HG03571 (cell line): ENCODE measurements around the gene MOB3A.

Source experiments
- ATAC-seq: cut with Tn5 transposase; IDR thresholded peaks from one replicate; pipeline ENCODE4 v1.9.1; 2021; ENCODE audit not compliant: unreplicated experiment

MOB3A gene

DNA sequence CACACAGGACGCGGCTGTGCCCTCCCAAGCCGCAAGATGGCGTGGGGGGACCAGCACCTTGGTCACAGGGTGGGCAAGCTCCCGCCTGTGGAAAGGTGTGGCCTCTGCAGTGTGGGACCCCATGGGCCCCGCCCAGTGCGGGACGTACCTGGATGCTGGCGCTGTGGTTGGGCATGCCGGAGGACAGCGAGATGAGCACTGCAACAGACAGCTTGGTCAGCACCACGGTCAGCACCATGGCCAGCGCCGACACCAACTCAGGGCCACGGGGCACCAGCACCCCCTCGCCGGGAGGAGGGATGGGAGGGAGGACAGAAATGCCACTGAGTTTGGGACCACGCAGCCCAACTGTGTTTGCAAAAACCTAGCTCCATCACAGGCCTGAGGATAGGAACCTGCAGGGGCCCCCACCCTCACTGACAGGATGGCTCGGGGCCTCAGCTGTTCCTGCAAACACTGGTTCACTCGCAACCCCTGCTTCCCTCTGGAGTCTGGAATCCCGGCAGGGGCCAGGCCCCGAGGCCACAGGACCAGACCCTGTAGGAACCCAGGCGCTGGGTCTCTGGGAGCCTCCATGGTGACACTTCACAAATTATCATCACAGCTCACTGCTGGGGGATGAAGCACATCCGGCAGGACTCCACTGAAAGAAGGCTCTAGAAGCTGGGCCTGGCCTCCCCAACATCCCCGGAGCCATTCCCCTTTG lies 27.7 kb upstream of the MOB3A start:
- ATAC-seq = no peak

DNA sequence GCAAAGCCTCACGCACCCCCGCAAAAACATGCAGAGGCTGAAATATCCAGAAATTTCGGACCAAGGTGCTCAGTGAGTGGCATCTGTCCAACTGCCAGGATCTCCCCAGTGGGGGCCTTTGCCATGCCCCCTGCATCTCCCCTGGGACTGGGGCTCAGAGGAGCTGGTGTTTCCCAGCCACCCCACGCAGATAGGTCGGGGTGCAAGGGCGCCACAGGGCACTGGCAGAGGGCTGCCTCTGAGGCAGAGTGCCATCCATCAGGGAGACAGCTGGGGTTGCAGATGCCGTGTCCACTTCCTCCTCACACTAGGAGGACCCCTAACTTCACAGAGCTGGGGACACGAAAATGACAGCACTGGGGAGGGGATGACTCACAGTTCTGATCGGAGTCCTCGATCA lies 26.9 kb upstream of the MOB3A start:
- no peak for ATAC-seq

DNA sequence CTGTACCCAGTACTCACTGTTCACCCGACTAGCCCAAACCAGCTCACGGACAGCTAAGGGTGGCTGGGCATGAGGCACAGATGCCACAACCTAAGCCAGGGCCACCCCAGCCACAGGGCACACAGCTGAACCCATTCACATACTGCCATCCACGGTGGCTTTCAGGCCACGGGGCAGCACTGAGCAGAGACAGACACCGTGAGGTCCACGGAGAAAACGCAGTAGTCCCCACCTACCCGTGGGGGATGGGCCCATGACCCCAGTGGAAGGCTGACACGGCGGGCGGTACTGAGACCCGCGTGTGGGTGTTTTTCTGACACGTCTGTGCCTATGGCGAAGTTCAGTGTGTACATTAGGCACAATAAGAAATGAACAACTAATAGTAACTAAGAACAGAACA lies 26.1 kb upstream of the MOB3A start:
- no peak for ATAC-seq

DNA sequence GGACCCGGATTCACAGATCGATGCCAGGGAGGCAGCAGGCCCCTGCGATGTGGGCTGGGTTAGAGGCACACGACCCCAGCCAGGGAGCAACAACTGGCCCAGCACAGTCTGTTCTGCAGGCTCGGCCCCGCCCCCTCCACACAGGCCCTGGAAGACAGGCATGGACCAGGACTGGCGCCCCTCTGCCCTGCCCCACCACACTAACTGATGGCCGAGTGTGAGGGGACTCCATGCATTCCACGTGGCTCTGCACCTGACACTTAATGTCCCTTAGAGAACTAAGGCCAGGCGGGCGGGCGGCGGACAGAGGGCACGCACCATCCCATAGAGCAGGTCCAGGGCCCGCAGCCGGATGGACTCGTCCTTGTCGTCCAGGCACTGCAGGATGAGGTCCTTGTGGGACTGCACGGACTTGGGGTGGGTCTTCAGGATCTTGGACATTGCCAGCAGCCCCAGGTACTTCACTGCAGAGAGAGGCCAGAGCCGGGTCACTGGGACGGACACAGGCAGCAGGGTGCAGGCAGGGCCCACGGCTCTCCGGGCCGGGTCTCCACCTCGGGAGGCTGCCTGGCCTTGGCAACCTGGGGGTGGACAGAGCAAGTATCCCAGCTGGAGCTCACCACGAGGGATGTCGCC lies 25.4 kb upstream of the MOB3A start:
- ATAC-seq = no peak

DNA sequence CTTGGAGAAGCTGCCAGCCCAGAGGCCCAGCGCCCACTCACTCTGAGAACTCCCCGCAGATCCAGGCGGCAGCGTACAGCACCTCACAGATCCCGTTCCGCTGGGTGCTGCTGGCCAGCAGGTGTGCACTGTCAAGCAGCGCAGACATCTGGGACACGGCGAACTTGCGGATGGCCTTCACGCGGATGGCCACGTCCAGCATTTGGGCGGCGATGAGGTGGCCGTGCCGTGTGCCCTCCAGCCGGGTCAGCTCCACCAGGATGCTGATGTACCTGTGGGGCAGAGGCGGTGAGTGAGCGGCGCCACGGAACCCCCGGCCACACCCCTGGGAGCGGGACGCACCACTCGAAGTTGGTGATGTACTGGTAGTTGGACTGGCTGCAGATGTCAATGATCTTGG lies 24.7 kb upstream of the MOB3A start:
- no peak for ATAC-seq

DNA sequence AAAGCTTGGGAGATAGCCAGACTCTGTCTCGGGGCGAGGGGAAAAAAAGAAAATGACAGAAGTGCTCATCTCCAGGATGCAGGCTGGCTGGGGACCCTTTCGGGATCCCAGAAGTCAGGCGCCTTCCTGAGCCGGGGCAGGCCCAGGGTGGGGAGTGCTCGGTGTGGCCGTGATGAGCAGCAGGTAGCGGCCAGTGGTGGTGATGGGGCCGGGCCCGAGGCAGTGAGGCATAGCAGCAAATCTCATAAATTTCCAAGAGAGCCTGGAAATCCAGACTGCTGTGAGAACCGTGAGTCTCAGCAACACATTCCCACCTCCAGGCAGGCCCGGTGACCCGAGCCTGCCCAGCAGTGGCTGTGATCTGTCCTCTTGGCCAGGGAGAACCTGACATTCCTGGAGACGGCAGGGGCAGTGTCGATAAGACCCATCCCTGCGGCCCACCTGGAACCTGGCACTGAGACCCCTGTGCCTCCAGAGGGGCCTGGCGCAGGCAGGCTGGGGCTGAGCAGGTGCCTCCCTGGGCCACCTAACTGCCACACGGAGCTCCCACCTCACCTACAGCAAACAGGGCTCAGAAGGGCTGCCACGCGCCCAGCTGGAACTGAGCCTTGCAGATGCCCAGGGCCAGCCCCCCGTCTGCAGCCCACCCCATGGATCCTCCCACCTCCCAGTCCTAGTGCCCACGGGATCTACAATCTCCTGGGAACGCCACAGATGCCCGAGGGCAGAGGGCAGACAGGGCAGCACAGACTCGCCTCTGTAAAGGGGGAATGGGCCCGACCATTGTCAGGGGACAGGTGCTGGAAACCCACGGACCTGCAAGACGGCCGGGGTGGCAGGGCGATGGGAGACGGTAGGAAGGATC lies 24.0 kb upstream of the MOB3A start:
- no peak for ATAC-seq

DNA sequence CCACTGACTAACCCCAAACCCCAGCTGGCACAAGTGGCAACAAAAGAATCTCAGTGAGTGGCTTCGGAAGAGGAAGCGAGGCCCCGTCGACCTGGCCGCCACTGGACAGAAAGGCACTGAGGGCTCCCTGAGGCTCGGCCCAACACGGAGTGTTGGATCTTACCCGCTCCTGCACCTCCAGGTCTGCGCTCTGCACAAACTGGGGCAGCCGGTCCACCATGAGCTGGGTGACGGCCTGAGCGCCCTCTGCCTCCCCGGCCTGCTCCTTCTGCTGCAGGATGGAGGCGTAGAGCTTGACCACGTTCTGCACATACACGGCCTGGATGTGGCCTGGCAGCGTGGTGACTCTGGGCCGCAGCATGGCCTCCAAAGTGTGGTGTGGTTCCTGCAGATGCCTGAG lies 22.3 kb upstream of the MOB3A start:
- no peak for ATAC-seq

DNA sequence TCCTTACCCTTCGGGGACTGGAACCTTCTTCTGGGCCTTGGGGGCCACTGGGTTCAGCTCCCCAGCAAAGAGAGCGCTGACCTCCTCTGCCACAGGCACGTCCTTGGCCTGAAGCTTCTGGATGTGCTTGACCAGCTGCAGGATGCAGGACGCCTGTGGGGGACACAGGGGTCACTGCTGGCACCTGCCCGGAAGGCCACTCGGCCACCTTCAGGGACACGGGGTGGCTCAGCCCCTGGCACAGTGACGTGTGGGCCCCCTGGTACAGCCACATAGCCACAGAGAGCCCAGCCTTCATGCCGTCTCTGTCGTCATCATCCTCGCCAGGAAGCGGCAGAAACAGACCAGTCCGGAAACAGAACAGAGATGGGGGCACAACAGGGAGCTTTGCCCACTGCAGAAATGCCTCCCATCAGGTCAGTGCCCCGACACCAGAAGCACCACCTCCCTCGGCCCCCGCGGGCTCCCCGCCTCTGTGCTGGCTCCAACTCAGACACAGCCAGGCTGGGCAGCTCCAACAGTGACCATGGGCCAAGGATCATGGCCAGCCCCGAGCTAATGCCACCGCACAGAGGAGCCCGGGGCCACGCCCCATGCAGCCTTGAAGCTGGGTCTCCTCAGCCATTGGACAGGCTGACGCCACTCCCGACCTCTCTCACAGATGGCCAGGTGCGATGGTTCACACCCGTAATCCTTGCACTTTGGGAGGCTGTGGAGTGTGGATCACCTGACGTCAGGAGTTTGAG lies 21.3 kb upstream of the MOB3A start:
- ATAC-seq = no peak

DNA sequence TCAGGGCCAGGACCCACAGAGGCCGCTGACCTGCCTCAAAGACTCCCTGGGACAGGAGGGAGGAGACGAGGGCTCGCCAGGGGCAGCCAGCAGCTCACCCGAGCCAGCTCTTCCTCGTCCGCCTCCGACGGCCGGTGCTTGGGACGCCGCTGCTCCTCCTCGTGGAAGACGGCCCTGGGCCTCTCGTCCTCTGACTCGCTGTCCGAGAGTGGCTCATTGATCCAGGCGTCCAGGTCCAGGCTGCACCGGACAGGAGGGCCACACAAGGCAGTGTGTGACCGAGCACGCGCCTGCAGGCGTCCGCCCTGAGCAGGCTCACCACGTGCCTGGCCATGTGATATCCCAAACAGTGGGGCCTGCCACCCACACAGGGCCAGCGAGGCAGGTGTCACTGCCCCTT lies 20.4 kb upstream of the MOB3A start:
- no peak for ATAC-seq

DNA sequence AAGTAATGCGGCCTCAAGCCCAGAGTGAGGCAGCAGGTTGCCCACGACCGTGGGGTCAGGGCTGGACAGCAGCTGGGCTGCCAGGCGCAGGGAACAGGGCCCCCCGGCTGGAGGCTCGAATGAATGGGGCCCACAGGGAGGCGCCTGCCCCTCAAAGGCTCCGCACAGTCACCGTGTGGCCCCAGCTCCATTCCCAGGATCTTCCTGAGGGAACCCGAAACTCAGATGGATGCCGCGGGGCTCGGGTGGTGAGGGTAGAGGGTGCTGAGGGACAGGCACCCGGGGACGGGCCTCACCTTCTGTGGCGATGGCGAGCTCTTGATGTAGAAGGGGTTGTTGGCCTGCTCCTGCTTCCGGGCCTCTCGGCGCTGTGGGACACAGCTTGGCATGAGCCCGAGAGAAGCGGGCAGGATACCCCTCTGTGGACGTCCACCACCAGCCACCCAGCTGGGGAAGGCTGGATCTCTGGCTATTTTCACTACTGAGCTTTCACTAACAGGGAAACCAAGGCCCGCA lies 19.8 kb upstream of the MOB3A start:
- no peak for ATAC-seq

DNA sequence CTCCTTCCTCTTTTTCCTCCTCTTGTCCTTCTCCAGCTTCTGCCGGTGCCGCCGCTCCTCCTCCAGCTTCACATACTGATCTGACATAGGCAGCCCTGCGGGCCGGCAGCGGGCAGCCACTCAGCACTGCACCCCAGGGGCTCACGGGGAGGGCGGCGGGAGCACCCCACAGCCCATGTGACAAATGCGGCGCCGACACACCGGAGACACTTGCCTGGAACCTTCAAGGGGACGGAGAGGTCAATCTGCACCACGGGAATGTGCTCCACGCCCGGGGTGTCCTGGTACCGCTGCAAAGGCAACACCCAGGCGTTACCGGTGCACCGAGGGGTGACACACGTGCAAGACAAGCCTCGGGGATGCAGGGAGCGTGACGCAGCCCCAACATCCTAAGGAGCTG lies 19.2 kb upstream of the MOB3A start:
- ATAC-seq = no peak

DNA sequence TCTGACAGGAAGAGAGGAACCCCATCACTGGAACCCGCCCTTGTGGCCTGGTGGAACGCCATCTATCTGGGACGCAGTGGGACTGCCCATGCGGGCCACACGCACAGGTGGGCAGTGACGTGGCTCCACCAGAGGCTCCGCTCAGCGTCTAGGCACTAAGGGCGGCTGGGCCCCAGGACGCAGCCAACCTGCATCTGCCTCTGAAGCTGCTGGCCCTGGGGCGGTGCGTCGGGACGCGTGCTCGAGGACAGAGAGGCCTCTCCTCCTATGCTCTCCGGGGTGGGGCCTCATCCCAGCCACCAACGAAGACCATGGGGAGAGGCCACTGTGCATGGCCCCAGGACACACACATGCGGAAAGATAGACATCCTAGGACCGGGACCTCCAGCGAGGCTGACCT lies 18.7 kb upstream of the MOB3A start:
- ATAC-seq = no peak

DNA sequence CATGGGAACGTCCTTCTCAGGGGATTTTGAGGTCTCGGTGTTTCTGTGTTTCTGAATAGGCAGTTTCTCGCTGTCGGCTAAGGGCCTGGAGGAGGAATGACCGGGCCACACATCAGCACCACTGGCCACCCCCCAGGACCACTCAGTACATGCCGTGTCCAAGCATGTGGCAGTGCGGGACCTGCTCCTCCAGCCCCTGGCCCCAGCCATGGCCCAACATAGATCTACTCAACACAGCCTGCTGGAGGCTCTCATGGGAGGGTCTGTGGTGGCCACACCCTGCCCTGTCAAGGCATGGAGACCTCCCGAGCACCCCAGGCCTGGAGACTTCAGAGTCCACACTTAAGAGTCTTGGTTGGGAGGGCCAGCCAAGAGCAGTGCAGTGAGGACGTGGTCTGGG lies 18.1 kb upstream of the MOB3A start:
- no peak for ATAC-seq

DNA sequence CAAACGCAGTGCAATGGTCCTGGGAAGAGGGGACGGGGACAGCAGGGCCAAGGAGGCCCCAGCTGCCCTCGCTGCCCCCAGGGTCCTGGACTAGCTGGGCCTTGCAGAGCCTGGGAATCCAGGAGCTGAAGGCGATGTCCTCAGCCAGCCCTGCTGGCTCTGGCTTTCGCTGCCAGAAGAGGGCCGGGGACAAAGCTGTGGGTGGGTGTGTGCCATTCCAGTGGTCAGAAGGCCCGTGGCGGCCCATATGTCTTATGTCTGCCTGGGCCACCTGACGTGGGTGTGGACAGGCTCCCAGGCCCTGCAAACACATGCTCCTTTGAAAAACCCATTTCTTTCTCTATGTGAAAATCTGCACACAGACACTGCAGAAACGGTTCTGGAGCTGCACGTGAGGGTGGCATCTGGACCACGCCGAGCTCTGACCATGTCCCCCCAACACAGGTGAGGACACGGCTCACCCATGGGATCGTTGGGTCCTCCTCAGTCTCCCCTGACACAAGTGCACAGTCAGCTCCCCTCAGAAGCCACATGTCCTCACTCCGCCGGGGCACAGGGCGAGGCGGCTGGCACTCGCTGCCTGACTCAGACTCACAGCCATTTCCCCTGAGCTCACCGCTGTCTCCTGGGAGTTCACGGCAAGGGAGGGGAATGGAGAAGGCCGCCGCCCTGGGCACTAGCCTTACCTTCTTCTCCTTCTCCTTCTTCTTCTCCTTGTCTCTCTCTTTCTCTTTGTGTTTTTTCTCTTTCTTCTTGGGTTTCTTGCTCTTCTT lies 17.5 kb upstream of the MOB3A start:
- ATAC-seq = no peak

DNA sequence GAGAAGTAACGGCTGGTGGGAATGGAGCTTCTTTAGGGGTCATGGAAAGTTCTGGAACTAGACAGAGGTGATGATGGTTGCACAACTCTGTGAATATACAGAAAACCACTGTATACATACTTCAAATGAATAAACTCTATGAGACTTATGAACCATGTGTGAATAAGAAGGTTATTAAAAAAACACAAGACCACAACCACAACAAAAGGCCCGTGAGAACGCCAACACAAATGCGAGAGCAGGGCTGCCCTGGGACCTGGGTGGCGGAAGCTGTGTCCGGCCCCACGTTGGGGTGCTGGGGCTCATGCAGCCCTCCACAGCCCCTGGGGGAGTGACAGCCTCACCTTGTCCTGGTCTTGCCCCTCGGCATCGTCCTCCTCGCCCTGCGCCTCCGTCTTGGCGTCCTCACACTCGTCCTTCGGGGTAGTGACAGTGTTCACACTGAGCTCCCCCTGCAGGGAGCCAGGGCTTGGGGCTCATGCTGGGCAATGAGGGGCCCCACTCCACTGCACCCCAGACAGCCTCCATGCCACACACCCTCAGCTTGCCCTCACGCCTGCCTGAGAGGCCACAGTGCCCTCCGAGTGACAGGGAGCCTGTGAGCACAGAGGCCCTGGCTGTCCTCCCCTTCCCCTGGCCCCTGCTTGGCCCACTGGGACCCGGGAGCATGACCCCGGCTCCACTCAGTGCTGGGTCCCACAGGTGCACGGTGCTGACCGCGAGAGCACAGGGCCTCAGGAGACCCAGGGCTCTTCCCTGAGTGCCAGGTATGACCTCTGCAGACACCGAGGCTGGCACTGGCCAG lies 16.6 kb upstream of the MOB3A start:
- ATAC-seq = no peak

DNA sequence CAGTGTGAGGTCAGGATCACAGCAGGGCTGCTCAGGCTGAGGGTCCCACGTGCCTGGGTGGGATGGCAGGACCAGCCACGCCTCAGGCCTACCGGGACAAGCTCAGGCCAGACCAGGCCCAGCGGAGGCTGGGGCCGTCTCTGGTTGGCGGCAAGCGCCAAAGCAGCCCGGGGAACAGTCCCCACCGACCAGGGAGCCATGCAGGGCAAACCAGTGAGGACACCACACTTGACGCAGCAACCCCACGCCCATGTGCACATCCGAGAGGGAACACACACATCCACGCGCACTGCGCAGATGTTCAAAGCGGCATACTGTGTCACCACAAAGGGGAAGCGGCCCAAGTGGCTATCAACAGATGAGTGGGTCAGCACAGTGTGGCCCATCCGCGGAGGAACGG lies 15.8 kb upstream of the MOB3A start:
- ATAC-seq = no peak

DNA sequence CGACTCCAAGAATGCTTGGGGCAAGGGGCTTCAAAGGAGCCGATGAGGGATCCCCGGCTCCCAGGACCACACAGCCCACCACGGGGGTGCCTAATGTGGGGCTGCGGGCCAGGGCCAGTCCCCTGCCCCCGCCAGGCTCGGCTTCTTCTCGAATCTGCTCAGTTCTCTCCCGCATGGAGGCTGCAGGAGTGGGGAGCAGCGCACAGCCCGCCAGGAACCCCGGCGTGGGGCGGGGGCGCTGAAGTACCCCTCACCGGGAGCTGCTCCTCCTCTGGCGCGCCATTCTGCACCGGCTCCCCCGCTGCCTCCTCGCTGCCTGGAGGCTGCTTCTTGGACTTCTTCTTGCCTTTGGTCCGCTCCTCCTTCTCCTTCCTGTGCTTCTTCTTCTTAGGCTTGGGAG lies 15.3 kb upstream of the MOB3A start:
- ATAC-seq = no peak

DNA sequence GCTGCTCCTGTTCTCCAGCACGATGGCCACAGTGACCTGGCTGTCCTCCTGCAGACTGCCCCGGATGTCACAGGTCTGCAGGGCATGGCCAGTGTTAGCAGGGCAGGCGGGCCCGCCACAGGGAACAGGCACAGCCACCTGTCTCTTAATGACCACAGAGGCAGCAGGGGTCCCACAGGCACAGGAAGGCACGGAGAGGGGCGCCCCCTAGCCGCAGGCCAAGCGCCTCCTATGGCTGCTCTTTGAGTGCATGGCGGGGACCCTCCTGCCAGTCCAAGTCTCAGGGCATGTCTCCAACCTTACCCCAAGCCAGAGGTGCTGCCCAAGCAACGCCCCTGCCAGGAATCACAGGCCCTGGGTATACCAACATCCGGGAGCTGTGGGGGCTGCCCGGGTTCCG lies 14.7 kb upstream of the MOB3A start:
- ATAC-seq = no peak

DNA sequence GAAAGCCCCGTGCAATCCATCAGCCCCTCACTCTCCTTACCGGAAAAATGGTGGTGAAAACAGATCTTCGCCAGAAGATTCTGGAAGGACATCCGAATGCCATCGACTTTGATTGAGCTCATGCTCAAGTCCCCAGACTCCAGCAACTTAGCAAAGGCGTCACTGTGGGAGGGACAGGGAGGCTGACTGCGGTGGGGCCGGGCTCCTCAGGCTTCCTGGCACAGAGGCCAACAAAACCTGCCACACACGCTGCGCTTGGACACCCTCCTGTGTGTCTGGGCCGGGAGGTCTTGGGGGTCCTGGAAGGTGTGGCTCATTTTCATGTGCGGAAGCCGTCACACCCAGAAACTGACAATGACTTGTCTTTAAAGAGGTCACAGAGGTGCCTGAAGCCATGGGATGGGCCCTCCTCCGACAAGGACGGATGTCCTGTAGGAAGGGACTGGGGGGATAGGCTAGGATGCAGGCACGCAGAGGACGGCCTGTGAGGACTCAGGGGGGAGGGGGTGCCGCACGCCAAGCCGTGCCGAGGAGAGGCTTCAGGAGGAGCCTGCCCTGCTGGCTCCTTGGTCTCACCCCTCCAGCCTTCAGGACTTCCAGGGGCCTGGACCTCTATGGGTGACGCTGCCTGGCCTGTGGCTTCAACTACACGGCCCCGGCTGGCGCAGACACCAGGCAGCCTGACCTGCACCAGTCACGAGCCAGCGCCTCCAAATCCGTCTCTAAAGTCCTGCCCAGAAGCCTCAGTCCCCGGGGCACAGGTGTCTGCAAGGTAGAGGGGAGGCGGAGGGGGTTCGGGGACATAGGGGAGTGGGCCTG lies 13.1 kb upstream of the MOB3A start:
- ATAC-seq = no peak
